K562 (cell line): Measurements from ENCODE around the gene CAPN5. TPM values are rescaled to one million over a fixed set of nuclear protein-coding genes. Genes with fewer than 3 reads are reported as not detected.

Experiments
- MXI1 ChIP-seq: IDR thresholded peaks from 2 replicates; pipeline ENCODE4 v1.6.1; 2011; ENCODE audit warnings: low read depth, mild to moderate bottlenecking, improper control_type of control experiment, low read length
- NCOA4 ChIP-seq: fragments of 450-650 bp; IDR thresholded peaks from 2 replicates; pipeline ENCODE4 v1.6.1; 2018; ENCODE audit warnings: mild to moderate bottlenecking; ENCODE audit not compliant: partially characterized antibody
- PTBP1 ChIP-seq: fragments of 200-400 bp; formaldehyde crosslinking; IDR thresholded peaks from 2 replicates; pipeline ENCODE4 v1.6.1; 2017; ENCODE audit warnings: low read depth, low read length
- REST ChIP-seq, 2 experiments: fragments of 450-650 bp; formaldehyde crosslinking in 1 of 2; IDR thresholded peaks; 2 replicates each; pipeline versions ENCODE4 v1.4.0 to v1.6.1; 2014 to 2020; ENCODE audit warnings: mild to moderate bottlenecking in 2 of 2, borderline replicate concordance in 1 of 2, low read depth in 1 of 2
- SLC30A9 ChIP-seq: fragments of 250-450 bp; sonication (Bioruptor Pico); IDR thresholded peaks from 2 replicates; pipeline ENCODE4 v1.8.0; 2022; ENCODE audit warnings: mild to moderate bottlenecking, moderate library complexity
- SMARCE1 ChIP-seq: fragments of 450-650 bp; IDR thresholded peaks from 2 replicates; pipeline ENCODE4 v1.7.1; 2016; ENCODE audit warnings: mild to moderate bottlenecking
- SNIP1 ChIP-seq: fragments of 450-650 bp; IDR thresholded peaks from 2 replicates; pipeline ENCODE4 v1.7.1; 2017; ENCODE audit warnings: low read depth, mild to moderate bottlenecking
- STAT5B ChIP-seq: fragments of 250-450 bp; sonication (Bioruptor Pico); IDR thresholded peaks from 2 replicates; pipeline ENCODE4 v1.8.0; 2021; ENCODE audit warnings: mild to moderate bottlenecking, inconsistent platforms
- ZBTB33 ChIP-seq: sonication (generic); formaldehyde crosslinking; IDR thresholded peaks from 2 replicates; pipeline ENCODE4 v1.8.1; 2023; ENCODE audit warnings: mild to moderate bottlenecking, missing genetic modification reagents
- ZNF395 ChIP-seq: fragments of 200-800 bp; sonication (Bioruptor generic); IDR thresholded peaks from 2 replicates; pipeline ENCODE4 v1.6.1; 2017; ENCODE audit warnings: missing genetic modification characterization, missing compliant biosample characterization
- polyA plus RNA-seq, 8 experiments: library from polyadenylated mRNA; depleted of rRNA in 4 of 8; stranded (reverse) in 5 of 8; unstranded in 3 of 8; fragments of >200 nt; fragmentation: Nextera tagmentation in 2 of 8; fragmentation: Illumina TruSeq in 1 of 8; extraction: Ambion mirVana in 2 of 8; extraction: Trizol in 1 of 8; gene quantifications; 2 replicates each; pipeline versions ENCODE4 v1.2.1 to v1.2.3, GENCODE V29; 2011 to 2014; ENCODE audit warnings: inconsistent platforms in 1 of 8, missing spikeins in 1 of 8
- total RNA-seq, 7 experiments: library from RNA; depleted of rRNA in 6 of 7; stranded (reverse); fragments of >200 nt in 6 of 7; fragmentation: Illumina TruSeq in 2 of 7; extraction: Trizol in 2 of 7; gene quantifications; 2 replicates each; pipeline versions ENCODE4 v1.2.1 to v1.2.3, GENCODE V29; 2011 to 2021; ENCODE audit warnings: low replicate concordance in 1 of 7
- TF ChIP-seq, protein P1 (sequence below): IDR thresholded peaks from 2 replicates; pipeline ENCODE4 v1.6.1; 2011; ENCODE audit warnings: borderline replicate concordance, low read depth, mild to moderate bottlenecking, moderate library complexity, low read length; ENCODE audit not compliant: insufficient read depth, poor library complexity, severe bottlenecking

The CAPN5 gene
- total and polyA plus RNA-seq, 9 of the 15 experiments (the other 6 are each of a cell fraction or from before 2014, with no cell fraction given), result 0.04 to 0.44 (median 0.14) TPM; not detected in 2

GRCh38 chr11:77030834-77031414 lies 35.8 kb upstream of the CAPN5 start (continued):
- TF ChIP-seq REST (IDR thresholded peaks at IDR 0.05; ENCODE audit: borderline replicate concordance), result 0 out of 2 replicates have a peak, but pooled peaks have one; percentile 15
- no peak for TF ChIP-seq REST (CRISPR knock-in tag; IDR thresholded peaks at IDR 0.05; ENCODE audit: low read depth)
- TF ChIP-seq SNIP1, result no peak
- no peak for TF ChIP-seq PTBP1
- TF ChIP-seq MXI1, result no peak
- no peak for TF ChIP-seq NCOA4
- peak; percentile 61; the same call in 1 of the 2 replicates for TF ChIP-seq SMARCE1
- TF ChIP-seq STAT5B, result no peak
- TF ChIP-seq SLC30A9 (CRISPR knock-in tag), result no peak
- TF ChIP-seq, protein P1, sequence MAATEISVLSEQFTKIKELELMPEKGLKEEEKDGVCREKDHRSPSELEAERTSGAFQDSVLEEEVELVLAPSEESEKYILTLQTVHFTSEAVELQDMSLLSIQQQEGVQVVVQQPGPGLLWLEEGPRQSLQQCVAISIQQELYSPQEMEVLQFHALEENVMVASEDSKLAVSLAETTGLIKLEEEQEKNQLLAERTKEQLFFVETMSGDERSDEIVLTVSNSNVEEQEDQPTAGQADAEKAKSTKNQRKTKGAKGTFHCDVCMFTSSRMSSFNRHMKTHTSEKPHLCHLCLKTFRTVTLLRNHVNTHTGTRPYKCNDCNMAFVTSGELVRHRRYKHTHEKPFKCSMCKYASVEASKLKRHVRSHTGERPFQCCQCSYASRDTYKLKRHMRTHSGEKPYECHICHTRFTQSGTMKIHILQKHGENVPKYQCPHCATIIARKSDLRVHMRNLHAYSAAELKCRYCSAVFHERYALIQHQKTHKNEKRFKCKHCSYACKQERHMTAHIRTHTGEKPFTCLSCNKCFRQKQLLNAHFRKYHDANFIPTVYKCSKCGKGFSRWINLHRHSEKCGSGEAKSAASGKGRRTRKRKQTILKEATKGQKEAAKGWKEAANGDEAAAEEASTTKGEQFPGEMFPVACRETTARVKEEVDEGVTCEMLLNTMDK, result peak; percentile 32
- no peak for TF ChIP-seq ZNF395 (CRISPR knock-in tag)
- peak; percentile 88 for TF ChIP-seq ZBTB33 (CRISPR knock-in tag)
